ENCODE measurements around the gene PDE6D.

GRCh38 chr2:231720292-231720986 lies 60.6 kb downstream of the PDE6D start:
- TF ChIP-seq POLR2AphosphoS5 (IDR thresholded peaks at IDR 0.05), result no peak
- TF ChIP-seq CTCF (IDR thresholded peaks at IDR 0.05), result no peak
